Mesenchymal stem cell (in vitro differentiated cells and primary cell): Measurements from ENCODE around the gene OR9Q1. TPM values are rescaled to one million over a fixed set of nuclear protein-coding genes. Genes with fewer than 3 reads are reported as not detected.
A peak's percentile ranks its signal among the peaks of the same experiment; 100 is the strongest.

Experiments
- DNase-seq: peaks from one replicate; pipeline ENCODE4 v3.0.0-alpha.2; 2013
- H2AFZ ChIP-seq: one replicate; pipeline ENCODE4 v1.6.1; 2013; ENCODE audit warnings: low read depth, mild to moderate bottlenecking, control low read depth, inconsistent platforms, low read length, moderate library complexity
- H2AK5ac ChIP-seq: 2 replicates; pipeline ENCODE4 v1.6.1; 2013; ENCODE audit warnings: low read length, moderate library complexity, mild to moderate bottlenecking, inconsistent platforms; ENCODE audit not compliant: severe bottlenecking
- H2BK120ac ChIP-seq: one replicate; pipeline ENCODE4 v1.6.1; 2013; ENCODE audit warnings: low read depth, mild to moderate bottlenecking, inconsistent platforms, low read length, moderate library complexity
- H2BK12ac ChIP-seq, 2 experiments: one replicate each; pipeline ENCODE4 v1.6.1; 2013; ENCODE audit warnings: inconsistent platforms in 2 of 2, low read length in 2 of 2, mild to moderate bottlenecking in 2 of 2, moderate library complexity in 2 of 2, control low read depth in 1 of 2
- H2BK15ac ChIP-seq: one replicate; pipeline ENCODE4 v1.6.1; 2013; ENCODE audit warnings: mild to moderate bottlenecking, low read depth, inconsistent platforms; ENCODE audit not compliant: poor library complexity, severe bottlenecking
- H2BK5ac ChIP-seq: 2 replicates; pipeline ENCODE4 v1.6.1; 2013; ENCODE audit warnings: low read depth, mild to moderate bottlenecking, low read length, control low read depth, inconsistent platforms; ENCODE audit not compliant: poor library complexity, severe bottlenecking
- H3K14ac ChIP-seq, 2 experiments: one replicate each; pipeline ENCODE4 v1.6.1; 2013; ENCODE audit warnings: inconsistent platforms in 2 of 2, low read length in 2 of 2, control low read depth in 1 of 2, mild to moderate bottlenecking in 1 of 2, moderate library complexity in 1 of 2
- H3K18ac ChIP-seq, 2 experiments: one replicate each; pipeline ENCODE4 v1.6.1; 2013; ENCODE audit warnings: inconsistent platforms in 2 of 2, low read length in 2 of 2, control low read depth in 1 of 2, low read depth in 1 of 2, mild to moderate bottlenecking in 1 of 2
- H3K23ac ChIP-seq, 2 experiments: one replicate each; pipeline ENCODE4 v1.6.1; 2013; ENCODE audit warnings: inconsistent platforms in 2 of 2, low read length in 2 of 2, mild to moderate bottlenecking in 2 of 2, moderate library complexity in 2 of 2, control low read depth in 1 of 2
- H3K27ac ChIP-seq: 2 replicates; pipeline ENCODE4 v1.5.1; 2013; ENCODE audit warnings: mild to moderate bottlenecking, moderate library complexity, low read length, control low read depth, inconsistent platforms; ENCODE audit not compliant: poor library complexity, severe bottlenecking
- H3K27me3 ChIP-seq, 2 experiments: 2 replicates each; pipeline versions ENCODE4 v1.6.1 to v1.7.0; 2013; ENCODE audit warnings: low read length in 2 of 2, mild to moderate bottlenecking in 2 of 2, moderate library complexity in 2 of 2, control low read depth in 1 of 2, inconsistent platforms in 1 of 2; ENCODE audit not compliant: control insufficient read depth in 1 of 2, insufficient read depth in 1 of 2
- H3K36me3 ChIP-seq, 2 experiments: 2 replicates each; pipeline versions ENCODE4 v1.6.1 to v1.7.0; 2013; ENCODE audit warnings: low read length in 2 of 2, control low read depth in 1 of 2, inconsistent platforms in 1 of 2, low read depth in 1 of 2, mild to moderate bottlenecking in 1 of 2; ENCODE audit not compliant: insufficient read depth in 2 of 2, control insufficient read depth in 1 of 2
- H3K4ac ChIP-seq, 2 experiments: one replicate each; pipeline ENCODE4 v1.6.1; 2013; ENCODE audit warnings: inconsistent platforms in 2 of 2, low read length in 2 of 2, mild to moderate bottlenecking in 2 of 2, moderate library complexity in 2 of 2, control low read depth in 1 of 2, low read depth in 1 of 2
- H3K4me1 ChIP-seq: 2 replicates; pipeline ENCODE4 v1.6.1; 2013; ENCODE audit warnings: low read depth, low read length, control low read depth; ENCODE audit not compliant: control insufficient read depth, insufficient read depth
- H3K4me2 ChIP-seq: 2 replicates; pipeline ENCODE4 v1.6.1; 2013; ENCODE audit warnings: low read length, mild to moderate bottlenecking, inconsistent platforms; ENCODE audit not compliant: poor library complexity, severe bottlenecking
- H3K4me3 ChIP-seq, 2 experiments: 2 replicates each; pipeline versions ENCODE4 v1.5.1 to v1.7.0; 2013; ENCODE audit warnings: low read length in 2 of 2, mild to moderate bottlenecking in 2 of 2, control low read depth in 1 of 2, low read depth in 1 of 2; ENCODE audit not compliant: insufficient read depth in 1 of 2
- H3K79me1 ChIP-seq: replicated peaks from 2 replicates; pipeline ENCODE4 v1.6.1; 2013; ENCODE audit warnings: mild to moderate bottlenecking, control low read depth, low read length, inconsistent platforms; ENCODE audit not compliant: poor library complexity, severe bottlenecking
- H3K9ac ChIP-seq: 2 replicates; pipeline ENCODE4 v1.7.0; 2013; ENCODE audit warnings: mild to moderate bottlenecking, low read length, moderate library complexity
- H3K9me3 ChIP-seq: 2 replicates; pipeline ENCODE4 v1.7.0; 2013; ENCODE audit warnings: mild to moderate bottlenecking, low read length; ENCODE audit not compliant: control insufficient read depth
- H4K8ac ChIP-seq: one replicate; pipeline ENCODE4 v1.6.1; 2013; ENCODE audit warnings: inconsistent platforms, mild to moderate bottlenecking, low read length, moderate library complexity
- H4K91ac ChIP-seq: one replicate; pipeline ENCODE4 v1.6.1; 2013; ENCODE audit warnings: mild to moderate bottlenecking, low read length, inconsistent platforms
- WGBS: methylation state at CpG from one replicate; pipeline ENCODE4 v1.1.7; 2013; ENCODE audit warnings: mixed read lengths; 5-methylcytosine and 5-hydroxymethylcytosine counted together
- polyA plus RNA-seq, 2 experiments: library from polyadenylated mRNA; stranded (reverse); fragments of 200-250 nt; gene quantifications; one replicate each; pipeline ENCODE4 v1.2.3, GENCODE V29; 2013

OR9Q1 gene
- not detected for polyA plus RNA-seq (2013, experiment 1 of 2)
- not detected for polyA plus RNA-seq (2013, experiment 2 of 2)

GRCh38 chr11:58023435-58023931 is at the start of gene OR9Q1:
TSS of gene OR9Q1 (plus strand) at chr11:58023881. CDS start at chr11:58179445, 155,564 bp downstream.
- Histone ChIP-seq H3K4me1 (peaks cover 5% of the 10 kb centered on the region), H3K4ac (no peak within 1 kb of the TSS)
- WGBS = 43% methylated on average over 2 of the region's 5 CpGs

GRCh38 chr11:57974132-57974531 is 49.5 kb upstream of the OR9Q1 start:
- no peak overlapping the region for H2AK5ac ChIP-seq
- no peak overlapping the region for H3K27ac ChIP-seq
- H2BK5ac ChIP-seq = no peak overlapping the region

More at GRCh38 chr11:58023435-58023931, at the start of gene OR9Q1:
- no peak within 1 kb of the TSS for H2BK12ac ChIP-seq
- no peak within 1 kb of the TSS for H2AFZ ChIP-seq
- H2BK5ac ChIP-seq = no peak within 1 kb of the TSS
- no peak within 1 kb of the TSS for H3K18ac ChIP-seq
- no peaks in the 10 kb centered on the region for H3K36me3 ChIP-seq
- no peak within 1 kb of the TSS for H3K14ac ChIP-seq
- peak within 1 kb of the TSS; percentile 4 for H3K27ac ChIP-seq
- no peaks in the 10 kb centered on the region for H3K27me3 ChIP-seq
- DNase-seq = no peak
- no peak within 1 kb of the TSS for H4K8ac ChIP-seq
- no peak within 1 kb of the TSS for H3K4me2 ChIP-seq
- no peak within 1 kb of the TSS for H2BK15ac ChIP-seq
- H4K91ac ChIP-seq = no peak within 1 kb of the TSS
- H2BK120ac ChIP-seq = no peak within 1 kb of the TSS
- H3K23ac ChIP-seq = no peak within 1 kb of the TSS
- H2AK5ac ChIP-seq = no peak within 1 kb of the TSS
- peak within 1 kb of the TSS; percentile 29 for H3K9ac ChIP-seq
- H3K9me3 ChIP-seq = no peaks in the 10 kb centered on the region
- H3K4me3 ChIP-seq = no peak within 1 kb of the TSS
- H3K79me1 ChIP-seq = no peaks in the 10 kb centered on the region

GRCh38 chr11:57974848-57975601 is 48.7 kb upstream of the OR9Q1 start:
- Histone ChIP-seq H3K4me3 (no peak overlapping the region), H2AK5ac (no peak overlapping the region), H3K36me3 (no peaks in the 10 kb centered on the region), H2AFZ (no peak overlapping the region), H3K9ac (no peak overlapping the region), H3K4me2 (no peak overlapping the region), H3K18ac (no peak overlapping the region), H3K4ac (no peak overlapping the region), H2BK5ac (no peak overlapping the region), H4K91ac (no peak overlapping the region), H3K9me3 (no peaks in the 10 kb centered on the region), H3K79me1 (no peaks in the 10 kb centered on the region), H2BK12ac (no peak overlapping the region), H3K4me1 (no peaks in the 10 kb centered on the region), H2BK120ac (no peak overlapping the region), H2BK15ac (no peak overlapping the region), H4K8ac (no peak overlapping the region), H3K27ac (no peak overlapping the region), H3K27me3 (no peaks in the 10 kb centered on the region), H3K23ac (no peak overlapping the region), H3K14ac (no peak overlapping the region)
- 86% methylated on average over 14 of the region's 15 CpGs for WGBS
- DNase-seq = no peak

More at GRCh38 chr11:57974132-57974531, 49.5 kb upstream of the OR9Q1 start:
- no peak overlapping the region for H2BK120ac ChIP-seq
- DNase-seq = no peak
- no peak overlapping the region for H3K4me2 ChIP-seq
- H3K23ac ChIP-seq = no peak overlapping the region
- no peaks in the 10 kb centered on the region for H3K36me3 ChIP-seq
- H2AFZ ChIP-seq = no peak overlapping the region
- H3K4ac ChIP-seq = no peak overlapping the region
- WGBS = 44% methylated on average over 1 of the region's 1 CpG
- no peaks in the 10 kb centered on the region for H3K27me3 ChIP-seq
- no peaks in the 10 kb centered on the region for H3K4me1 ChIP-seq
- no peak overlapping the region for H3K18ac ChIP-seq
- no peak overlapping the region for H3K9ac ChIP-seq
- H3K14ac ChIP-seq = no peak overlapping the region
- H2BK12ac ChIP-seq = no peak overlapping the region
- H4K8ac ChIP-seq = no peak overlapping the region
- H2BK15ac ChIP-seq = no peak overlapping the region
- H4K91ac ChIP-seq = no peak overlapping the region
- no peak overlapping the region for H3K4me3 ChIP-seq
- H3K79me1 ChIP-seq = no peaks in the 10 kb centered on the region
- no peaks in the 10 kb centered on the region for H3K9me3 ChIP-seq

- no peak overlapping the region for H3K18ac ChIP-seq
- H3K4me2 ChIP-seq = no peak overlapping the region
- H2AFZ ChIP-seq = no peak overlapping the region
- H3K9me3 ChIP-seq = no peaks in the 10 kb centered on the region
- H3K79me1 ChIP-seq = no peaks in the 10 kb centered on the region
- no peak overlapping the region for H3K9ac ChIP-seq
- H2BK12ac ChIP-seq = no peak overlapping the region
- no peaks in the 10 kb centered on the region for H3K27me3 ChIP-seq
- H3K27ac ChIP-seq = no peak overlapping the region
- DNase-seq = no peak
- H2BK5ac ChIP-seq = no peak overlapping the region
- H3K4ac ChIP-seq = no peak overlapping the region
- no peak overlapping the region for H3K23ac ChIP-seq
- no peak overlapping the region for H2BK120ac ChIP-seq
- H3K14ac ChIP-seq = no peak overlapping the region
- no peak overlapping the region for H2BK15ac ChIP-seq
- H3K4me3 ChIP-seq = no peak overlapping the region
- no peak overlapping the region for H4K91ac ChIP-seq
- no peaks in the 10 kb centered on the region for H3K4me1 ChIP-seq
- no peak overlapping the region for H4K8ac ChIP-seq
- H3K36me3 ChIP-seq = no peaks in the 10 kb centered on the region
- 43% methylated on average over 2 of the region's 2 CpGs for WGBS
- no peak overlapping the region for H2AK5ac ChIP-seq
Observed at GRCh38 chr11:57977709-57978108, 46.0 kb upstream of the OR9Q1 start.
